ENCODE data around the gene ATP8B3. TPM values are rescaled to one million over a fixed set of nuclear protein-coding genes. Genes with fewer than 3 reads are reported as not detected.
A peak's percentile ranks its signal among the peaks of the same experiment; 100 is the strongest.

ATP8B3 gene
- total and polyA plus RNA-seq, 9 of the 15 experiments (the other 6 are each of a cell fraction or from before 2014, with no cell fraction given) = 1.2 to 12.3 (median 3.8) TPM

DNA sequence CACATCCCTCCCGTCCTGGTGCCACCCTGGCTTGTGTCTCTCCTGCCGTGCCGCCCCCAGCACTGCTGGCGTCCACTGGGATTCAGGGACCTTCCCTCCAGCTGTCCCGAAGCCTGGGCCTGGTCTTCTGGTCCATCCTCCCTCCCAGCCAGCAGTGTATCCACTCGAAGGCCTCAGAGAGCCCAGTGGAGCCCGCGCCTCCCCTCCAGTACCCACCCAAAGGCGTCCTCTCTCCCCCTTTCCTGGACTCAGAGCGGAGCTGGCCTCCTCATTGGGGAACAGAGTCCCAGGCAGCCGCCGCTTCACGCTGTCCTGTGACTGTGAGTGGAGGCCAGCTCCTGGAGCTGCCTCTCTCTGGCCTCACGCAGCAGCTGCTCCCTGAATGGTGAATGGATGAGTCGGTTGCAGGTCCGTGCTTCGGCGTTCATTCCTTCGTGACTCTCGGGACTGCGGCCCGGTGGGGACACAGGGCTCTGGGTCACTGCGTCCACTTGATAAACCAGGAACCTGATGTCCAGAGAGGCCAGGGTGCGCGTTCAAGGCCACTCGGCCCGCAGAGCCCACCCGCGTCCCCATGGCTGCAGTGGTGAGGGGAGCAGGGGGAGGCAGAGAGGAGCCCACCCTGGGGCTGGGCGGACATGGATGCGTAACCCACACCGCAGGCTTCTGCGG lies 46.7 kb downstream of the ATP8B3 start:
- FAIRE-seq (no peak), ATAC-seq (no peak), DNase-seq (ENCODE audit: extremely low read depth in 1 of 4, low spot score in 3 of 4) (no peak)
- Histone ChIP-seq H3K9me3 (replicated peaks; ENCODE audit: control insufficient read depth, insufficient read depth, low read depth, low read length) (no peaks in the 10 kb centered on the region), H3K9me1 (ENCODE audit: control insufficient read depth, insufficient read depth, low read length) (no peaks in the 10 kb centered on the region), H3K79me2 (ENCODE audit: control insufficient read depth, insufficient read depth, low read length) (no peaks in the 10 kb centered on the region), H3K9ac (ENCODE audit: insufficient read depth in 1 of 2, low read depth in 2 of 2, low read length in 2 of 2) (peak overlapping the region in 1 of 2 experiments; percentile 64; a peak in 1 of 4 replicates), H3K4me3 (no peak overlapping the region), H3K4me1 (replicated peaks in 1 of 2; ENCODE audit: control insufficient read depth in 2 of 2, insufficient read depth in 2 of 2, low read length in 2 of 2) (peaks cover 9 to 61% of the 10 kb centered on the region in 2 experiments; a peak in 4 of 5 replicates), H3K4me2 (ENCODE audit: insufficient read depth, low read length) (no peak overlapping the region), H2AFZ (ENCODE audit: low read depth, low read length) (no peak overlapping the region), H4K20me1 (replicated peaks; ENCODE audit: control insufficient read depth, insufficient read depth, low read length) (no peaks in the 10 kb centered on the region; the same call in 1 of the 2 replicates), H3K27me3 (ENCODE audit: control insufficient read depth in 2 of 2, insufficient read depth in 2 of 2, low read length in 2 of 2) (peaks cover 8 to 28% of the 10 kb centered on the region in 2 experiments; a peak in 4 of 5 replicates), H3K27ac (ENCODE audit: extremely low read depth, low read depth, low read length) (no peak overlapping the region), H3K36me3 (ENCODE audit: control insufficient read depth, insufficient read depth, low read length) (no peaks in the 10 kb centered on the region)
- no TSS peak for BruUV-seq (replicated peaks)
- 50% methylated on average over 21 of the region's 33 CpGs for WGBS (ENCODE audit: insufficient coverage, low coverage, missing lambda C conversion rate)
- intact Hi-C loops (cut with micrococcal nuclease) (loop anchor here (5.0 to 10.0 kb wide), 2 partner anchors 158 to 221 kb away; partner anchors contain the start of gene UQCR11), in situ Hi-C loops (cut with MboI) (loop anchor here (5.0 to 10.0 kb wide), 2 partner anchors 93 to 221 kb away; no protein-coding TSS in a partner anchor)
- ChIA-PET CTCF (ENCODE audit: low intra/inter-chr PET ratio) (interaction anchor here (0.5 to 4.0 kb wide), 2 partner anchors 10 to 93 kb away, joined by 3 to 84 read pairs; no protein-coding TSS in a partner anchor), POLR2A (interaction anchor here (0.5 to 2.0 kb wide), 4 partner anchors 11 to 285 kb away, joined by 3 to 7 read pairs (median 4); no protein-coding TSS in a partner anchor)
- TF ChIP-seq, protein P1, sequence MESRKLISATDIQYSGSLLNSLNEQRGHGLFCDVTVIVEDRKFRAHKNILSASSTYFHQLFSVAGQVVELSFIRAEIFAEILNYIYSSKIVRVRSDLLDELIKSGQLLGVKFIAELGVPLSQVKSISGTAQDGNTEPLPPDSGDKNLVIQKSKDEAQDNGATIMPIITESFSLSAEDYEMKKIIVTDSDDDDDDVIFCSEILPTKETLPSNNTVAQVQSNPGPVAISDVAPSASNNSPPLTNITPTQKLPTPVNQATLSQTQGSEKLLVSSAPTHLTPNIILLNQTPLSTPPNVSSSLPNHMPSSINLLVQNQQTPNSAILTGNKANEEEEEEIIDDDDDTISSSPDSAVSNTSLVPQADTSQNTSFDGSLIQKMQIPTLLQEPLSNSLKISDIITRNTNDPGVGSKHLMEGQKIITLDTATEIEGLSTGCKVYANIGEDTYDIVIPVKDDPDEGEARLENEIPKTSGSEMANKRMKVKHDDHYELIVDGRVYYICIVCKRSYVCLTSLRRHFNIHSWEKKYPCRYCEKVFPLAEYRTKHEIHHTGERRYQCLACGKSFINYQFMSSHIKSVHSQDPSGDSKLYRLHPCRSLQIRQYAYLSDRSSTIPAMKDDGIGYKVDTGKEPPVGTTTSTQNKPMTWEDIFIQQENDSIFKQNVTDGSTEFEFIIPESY (CRISPR knock-in tag; IDR thresholded peaks at IDR 0.05) = peak; percentile 46; the same call in 1 of the 2 replicates
- TF ChIP-seq, protein P2, sequence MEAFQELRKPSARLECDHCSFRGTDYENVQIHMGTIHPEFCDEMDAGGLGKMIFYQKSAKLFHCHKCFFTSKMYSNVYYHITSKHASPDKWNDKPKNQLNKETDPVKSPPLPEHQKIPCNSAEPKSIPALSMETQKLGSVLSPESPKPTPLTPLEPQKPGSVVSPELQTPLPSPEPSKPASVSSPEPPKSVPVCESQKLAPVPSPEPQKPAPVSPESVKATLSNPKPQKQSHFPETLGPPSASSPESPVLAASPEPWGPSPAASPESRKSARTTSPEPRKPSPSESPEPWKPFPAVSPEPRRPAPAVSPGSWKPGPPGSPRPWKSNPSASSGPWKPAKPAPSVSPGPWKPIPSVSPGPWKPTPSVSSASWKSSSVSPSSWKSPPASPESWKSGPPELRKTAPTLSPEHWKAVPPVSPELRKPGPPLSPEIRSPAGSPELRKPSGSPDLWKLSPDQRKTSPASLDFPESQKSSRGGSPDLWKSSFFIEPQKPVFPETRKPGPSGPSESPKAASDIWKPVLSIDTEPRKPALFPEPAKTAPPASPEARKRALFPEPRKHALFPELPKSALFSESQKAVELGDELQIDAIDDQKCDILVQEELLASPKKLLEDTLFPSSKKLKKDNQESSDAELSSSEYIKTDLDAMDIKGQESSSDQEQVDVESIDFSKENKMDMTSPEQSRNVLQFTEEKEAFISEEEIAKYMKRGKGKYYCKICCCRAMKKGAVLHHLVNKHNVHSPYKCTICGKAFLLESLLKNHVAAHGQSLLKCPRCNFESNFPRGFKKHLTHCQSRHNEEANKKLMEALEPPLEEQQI (IDR thresholded peaks at IDR 0.05) = no peak
